HCT116 (cell line): ENCODE results near the gene ARID5A.

Source experiments
- CEBPB ChIP-seq: IDR thresholded peaks from 2 replicates; pipeline ENCODE4 v1.6.1; 2012; ENCODE audit warnings: low read depth
- CTCF ChIP-seq, 3 experiments: fragments of 200-600 bp in 1 of 3; sonication (generic) in 1 of 3; IDR thresholded peaks in 2 of 3; conservative IDR thresholded peaks in 1 of 3; 2 replicates each; pipeline ENCODE4 v1.5.1; 2012 to 2017; ENCODE audit warnings: low read depth in 2 of 3, low read length in 2 of 3, antibody characterized with exemption in 1 of 3, borderline replicate concordance in 1 of 3, control low read depth in 1 of 3, mild to moderate bottlenecking in 1 of 3, mixed read lengths in 1 of 3, mixed run types in 1 of 3, moderate library complexity in 1 of 3; ENCODE audit not compliant: insufficient read depth in 1 of 3
- POLR2A ChIP-seq: IDR thresholded peaks from 2 replicates; pipeline ENCODE4 v1.7.0; 2011; ENCODE audit warnings: borderline replicate concordance; ENCODE audit not compliant: insufficient read depth, insufficient read length; ENCODE audit errors: extremely low read depth
- POLR2AphosphoS5 ChIP-seq: IDR thresholded peaks from 2 replicates; pipeline ENCODE4 v1.6.1; 2011; ENCODE audit warnings: mild to moderate bottlenecking, low read depth, low read length, moderate library complexity
- RAD21 ChIP-seq: IDR thresholded peaks from 2 replicates; pipeline ENCODE4 v1.6.1; 2012; ENCODE audit warnings: low read depth, mild to moderate bottlenecking
- REST ChIP-seq: IDR thresholded peaks from 2 replicates; pipeline ENCODE4 v1.6.1; 2012; ENCODE audit warnings: low read depth

DNA sequence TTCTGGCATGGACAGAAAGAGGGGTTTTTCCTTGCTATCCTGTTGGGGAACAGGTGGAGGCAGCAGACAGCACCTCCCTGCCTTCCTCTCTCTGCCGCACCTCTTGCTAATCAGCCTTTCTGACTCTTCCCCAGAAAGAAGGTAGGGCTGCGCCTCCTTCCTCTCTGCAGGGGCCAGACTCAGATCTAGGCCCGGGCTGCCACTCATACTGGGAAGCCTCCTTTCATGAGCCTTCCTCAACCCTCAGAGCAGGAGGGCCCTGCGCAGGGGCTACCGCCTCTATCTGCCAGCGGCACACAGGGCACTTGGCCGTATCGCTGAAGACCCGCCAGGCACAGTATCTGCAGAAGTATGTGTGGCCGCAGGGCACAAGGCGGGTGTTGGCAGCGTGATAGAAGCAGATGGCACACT lies 38.5 kb upstream of the ARID5A start:
- no peak for TF ChIP-seq POLR2AphosphoS5
- no peak for TF ChIP-seq CTCF (IDR thresholded peaks at IDR 0.05 in 2 of 3, conservative IDR thresholded peaks at IDR 0.05 in 1 of 3; ENCODE audit: borderline replicate concordance in 1 of 3, insufficient read depth in 1 of 3, low read depth in 2 of 3, low read length in 2 of 3)
- TF ChIP-seq REST: no peak
- no peak for TF ChIP-seq RAD21
- no peak for TF ChIP-seq CEBPB
- no peak for TF ChIP-seq POLR2A
